K562 (cell line): Measurements from ENCODE around the gene SLC12A9. TPM values are rescaled to one million over a fixed set of nuclear protein-coding genes. Genes with fewer than 3 reads are reported as not detected.
A peak's percentile ranks its signal among the peaks of the same experiment; 100 is the strongest.

Source experiments
- ATF7 ChIP-seq: fragments of 450-650 bp; IDR thresholded peaks from 2 replicates; pipeline ENCODE4 v1.7.1; 2014; ENCODE audit warnings: mild to moderate bottlenecking, moderate library complexity
- CBX2 ChIP-seq: fragments of 200-600 bp; sonication (generic); IDR thresholded peaks from one replicate; pipeline ENCODE4 v1.6.1; 2012; ENCODE audit warnings: mild to moderate bottlenecking, low read length, inconsistent platforms; ENCODE audit not compliant: insufficient read depth, poor library complexity, severe bottlenecking
- CXXC5 ChIP-seq: fragments of 250-450 bp; sonication (Bioruptor Pico); IDR thresholded peaks from 2 replicates; pipeline ENCODE4 v1.8.0; 2022; ENCODE audit warnings: inconsistent platforms, mild to moderate bottlenecking, moderate library complexity
- EGR1 ChIP-seq: fragments of 450-650 bp; conservative IDR thresholded peaks from 2 replicates; pipeline ENCODE4 v1.6.1; 2017; ENCODE audit warnings: mild to moderate bottlenecking
- ETS2 ChIP-seq: IDR thresholded peaks from 2 replicates; pipeline ENCODE4 v1.6.1; 2016; ENCODE audit warnings: borderline replicate concordance, missing genetic modification characterization, mild to moderate bottlenecking, moderate library complexity, missing compliant biosample characterization; ENCODE audit not compliant: poor library complexity, severe bottlenecking
- ETV6 ChIP-seq, 3 experiments: fragments of 150-350 bp in 1 of 3; sonication (generic) in 1 of 3; formaldehyde crosslinking in 1 of 3; IDR thresholded peaks; 2 replicates each; pipeline versions ENCODE4 v1.6.1 to v1.8.0; 2014 to 2022; ENCODE audit warnings: borderline replicate concordance in 2 of 3, low read depth in 2 of 3, antibody characterized with exemption in 1 of 3, low read length in 1 of 3, mild to moderate bottlenecking in 1 of 3, missing genetic modification reagents in 1 of 3
- FUS ChIP-seq: fragments of 200-400 bp; formaldehyde crosslinking; optimal IDR thresholded peaks from 2 replicates; pipeline ENCODE3; 2017; ENCODE audit warnings: low read depth, low read length
- HDAC1 ChIP-seq, 2 experiments: fragments of 450-650 bp; IDR thresholded peaks; 2 replicates each; pipeline ENCODE4 v1.6.1; 2016 to 2017; ENCODE audit warnings: inconsistent platforms in 1 of 2, mild to moderate bottlenecking in 1 of 2, moderate library complexity in 1 of 2
- HNRNPLL ChIP-seq: fragments of 200-400 bp; formaldehyde crosslinking; IDR thresholded peaks from 2 replicates; pipeline ENCODE4 v1.6.1; 2017; ENCODE audit warnings: low read length, low read depth, mild to moderate bottlenecking; ENCODE audit not compliant: poor library complexity, severe bottlenecking
- IRF1 ChIP-seq: sonication (generic); formaldehyde crosslinking; IDR thresholded peaks from 2 replicates; pipeline ENCODE4 v1.8.0; 2022; ENCODE audit warnings: missing genetic modification reagents, mild to moderate bottlenecking, borderline replicate concordance
- KLF16 ChIP-seq: IDR thresholded peaks from 2 replicates; pipeline ENCODE4 v1.6.1; 2016; ENCODE audit warnings: antibody characterized with exemption
- LARP7 ChIP-seq: fragments of 450-650 bp; IDR thresholded peaks from 2 replicates; pipeline ENCODE4 v1.6.1; 2016
- MECOM ChIP-seq: fragments of 250-450 bp; sonication (Bioruptor Pico); IDR thresholded peaks from 2 replicates; pipeline ENCODE4 v1.8.0; 2022; ENCODE audit warnings: inconsistent platforms
- NR2C1 ChIP-seq, 2 experiments: fragments of 450-650 bp; IDR thresholded peaks; 2 replicates each; pipeline ENCODE4 v1.6.1; 2017; ENCODE audit warnings: mild to moderate bottlenecking in 2 of 2, antibody characterized with exemption in 1 of 2, inconsistent platforms in 1 of 2, missing compliant biosample characterization in 1 of 2, missing genetic modification characterization in 1 of 2
- SMAD1 ChIP-seq: fragments of 150-350 bp; IDR thresholded peaks from 2 replicates; pipeline ENCODE4 v1.6.1; 2014; ENCODE audit warnings: low read length, low read depth; ENCODE audit not compliant: partially characterized antibody
- SMAD4 ChIP-seq: fragments of 250-450 bp; sonication (Bioruptor Pico); conservative IDR thresholded peaks from 2 replicates; pipeline ENCODE4 v1.8.0; 2021; ENCODE audit warnings: inconsistent platforms, mild to moderate bottlenecking, moderate library complexity
- SNIP1 ChIP-seq: fragments of 450-650 bp; IDR thresholded peaks from 2 replicates; pipeline ENCODE4 v1.7.1; 2017; ENCODE audit warnings: low read depth, mild to moderate bottlenecking
- ZFP91 ChIP-seq: sonication (generic); formaldehyde crosslinking; IDR thresholded peaks from 2 replicates; pipeline ENCODE4 v1.8.0; 2022; ENCODE audit warnings: mild to moderate bottlenecking, missing genetic modification reagents
- ZNF175 ChIP-seq: fragments of 200-800 bp; sonication (Bioruptor generic); IDR thresholded peaks from 2 replicates; pipeline ENCODE4 v1.6.1; 2016; ENCODE audit warnings: low read depth, mild to moderate bottlenecking, missing genetic modification characterization, missing compliant biosample characterization
- ZNF282 ChIP-seq: sonication (generic); formaldehyde crosslinking; IDR thresholded peaks from 2 replicates; pipeline ENCODE4 v1.8.1; 2023; ENCODE audit warnings: missing genetic modification reagents
- ZNF436 ChIP-seq: fragments of 250-450, 450-650 bp; sonication (Bioruptor Pico); formaldehyde crosslinking; IDR thresholded peaks from 2 replicates; pipeline ENCODE4 v1.7.0; 2020; ENCODE audit warnings: mild to moderate bottlenecking
- ZNF586 ChIP-seq: fragments of 450-650 bp; formaldehyde crosslinking; conservative IDR thresholded peaks from 2 replicates; pipeline ENCODE4 v1.4.0; 2020; ENCODE audit warnings: mild to moderate bottlenecking, moderate library complexity
- ZNF699 ChIP-seq: fragments of 250-450 bp; sonication (Bioruptor Pico); IDR thresholded peaks from 2 replicates; pipeline ENCODE4 v1.8.0; 2021; ENCODE audit warnings: mild to moderate bottlenecking, moderate library complexity; ENCODE audit not compliant: insufficient replicate concordance
- ZNF717 ChIP-seq: fragments of 250-450 bp; sonication (Bioruptor Pico); IDR thresholded peaks from 2 replicates; pipeline ENCODE4 v1.5.0; 2021
- ZSCAN32 ChIP-seq: fragments of 450-650 bp; formaldehyde crosslinking; IDR thresholded peaks from 2 replicates; pipeline ENCODE4 v1.4.0; 2020; ENCODE audit warnings: mild to moderate bottlenecking, moderate library complexity
- polyA plus RNA-seq, 8 experiments: library from polyadenylated mRNA; depleted of rRNA in 4 of 8; stranded (reverse) in 5 of 8; unstranded in 3 of 8; fragments of >200 nt; fragmentation: Nextera tagmentation in 2 of 8; fragmentation: Illumina TruSeq in 1 of 8; extraction: Ambion mirVana in 2 of 8; extraction: Trizol in 1 of 8; gene quantifications; 2 replicates each; pipeline versions ENCODE4 v1.2.1 to v1.2.3, GENCODE V29; 2011 to 2014; ENCODE audit warnings: inconsistent platforms in 1 of 8, missing spikeins in 1 of 8
- total RNA-seq, 7 experiments: library from RNA; depleted of rRNA in 6 of 7; stranded (reverse); fragments of >200 nt in 6 of 7; fragmentation: Illumina TruSeq in 2 of 7; extraction: Trizol in 2 of 7; gene quantifications; 2 replicates each; pipeline versions ENCODE4 v1.2.1 to v1.2.3, GENCODE V29; 2011 to 2021; ENCODE audit warnings: low replicate concordance in 1 of 7
- TF ChIP-seq, protein P1 (sequence below): sonication (generic); formaldehyde crosslinking; IDR thresholded peaks from 2 replicates; pipeline ENCODE4 v1.8.1; 2023; ENCODE audit warnings: mild to moderate bottlenecking, missing genetic modification reagents

The SLC12A9 gene
- total and polyA plus RNA-seq, 9 of the 15 experiments (the other 6 are each of a cell fraction or from before 2014, with no cell fraction given) = 0.06 to 20.2 (median 10.7) TPM

- TF ChIP-seq ETS2 = no peak
- TF ChIP-seq HNRNPLL = peak; percentile 24
- TF ChIP-seq ZNF175 (CRISPR knock-in tag) = no peak
- TF ChIP-seq NR2C1 (IDR thresholded peaks at IDR 0.05) = no peak
- TF ChIP-seq NR2C1 (tag; IDR thresholded peaks at IDR 0.05) = no peak
- TF ChIP-seq KLF16 = no peak
- TF ChIP-seq SNIP1 = no peak
- no peak for TF ChIP-seq ZNF436
- TF ChIP-seq HDAC1 (IDR thresholded peaks at IDR 0.05) = peak in 1 of 2 experiments; percentile 12; a peak in 1 of 4 replicates
- TF ChIP-seq ZFP91 (CRISPR knock-in tag) = no peak
- TF ChIP-seq EGR1 = peak; percentile 78
- no peak for TF ChIP-seq SMAD4
- no peak for TF ChIP-seq SMAD1
- no peak for TF ChIP-seq ZNF586 (CRISPR knock-in tag)
- TF ChIP-seq, protein P1, sequence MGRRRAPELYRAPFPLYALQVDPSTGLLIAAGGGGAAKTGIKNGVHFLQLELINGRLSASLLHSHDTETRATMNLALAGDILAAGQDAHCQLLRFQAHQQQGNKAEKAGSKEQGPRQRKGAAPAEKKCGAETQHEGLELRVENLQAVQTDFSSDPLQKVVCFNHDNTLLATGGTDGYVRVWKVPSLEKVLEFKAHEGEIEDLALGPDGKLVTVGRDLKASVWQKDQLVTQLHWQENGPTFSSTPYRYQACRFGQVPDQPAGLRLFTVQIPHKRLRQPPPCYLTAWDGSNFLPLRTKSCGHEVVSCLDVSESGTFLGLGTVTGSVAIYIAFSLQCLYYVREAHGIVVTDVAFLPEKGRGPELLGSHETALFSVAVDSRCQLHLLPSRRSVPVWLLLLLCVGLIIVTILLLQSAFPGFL (CRISPR knock-in tag) = 0 out of 2 replicates have a peak, but pooled peaks have one; percentile 20
- TF ChIP-seq ZNF282 (CRISPR knock-in tag) = no peak
- no peak for TF ChIP-seq MECOM
- no peak for TF ChIP-seq LARP7
- no peak for TF ChIP-seq FUS
- TF ChIP-seq ATF7 = 0 out of 2 replicates have a peak, but pooled peaks have one; percentile 26
- peak; percentile 48; the same call in 1 of the 2 replicates for TF ChIP-seq CXXC5 (CRISPR knock-in tag)
- TF ChIP-seq ZNF699 (CRISPR knock-in tag) = no peak
- TF ChIP-seq CBX2 = no peak
- no peak for TF ChIP-seq IRF1 (CRISPR knock-in tag)
- no peak for TF ChIP-seq ZNF717 (CRISPR knock-in tag)
- TF ChIP-seq ZSCAN32 (CRISPR knock-in tag) = no peak
- peak; percentile 84 to 92; a peak in 3 of 4 replicates for TF ChIP-seq ETV6 (IDR thresholded peaks at IDR 0.05; ENCODE audit: borderline replicate concordance in 1 of 2, low read depth in 2 of 2, low read length in 1 of 2)
- TF ChIP-seq ETV6 (CRISPR knock-in tag; IDR thresholded peaks at IDR 0.05; ENCODE audit: borderline replicate concordance) = no peak
Observed at GRCh38 chr7:100887516-100888290, 35.2 kb downstream of the SLC12A9 start (continued).
